Neural cell (in vitro differentiated cells): ENCODE results near the gene CBX2. TPM values are rescaled to one million over a fixed set of nuclear protein-coding genes. Genes with fewer than 3 reads are reported as not detected.

Source experiments
- H2AFZ ChIP-seq: fragments of 200-600, 300-800 bp; sonication (generic), shearing (Covaris generic); 2 replicates; pipeline ENCODE4 v1.6.0; 2014; ENCODE audit warnings: low read depth, mild to moderate bottlenecking, antibody characterized with exemption, low read length, moderate library complexity
- H3F3A ChIP-seq: fragments of 200-600 bp; shearing (Covaris generic); 2 replicates; pipeline ENCODE4 v1.6.1; 2016; ENCODE audit warnings: mild to moderate bottlenecking, moderate library complexity, mixed read lengths, antibody characterized with exemption, low read length; ENCODE audit not compliant: insufficient read depth, poor library complexity, severe bottlenecking
- H3K27ac ChIP-seq: fragments of 200-600, 300-800 bp; sonication (generic), shearing (Covaris generic); 2 replicates; pipeline ENCODE4 v1.5.1; 2014; ENCODE audit warnings: mild to moderate bottlenecking, low read length, moderate library complexity
- H3K27me3 ChIP-seq: fragments of 300-800, 200-600 bp; sonication (generic), shearing (Covaris generic); 2 replicates; pipeline ENCODE4 v1.6.0; 2014; ENCODE audit warnings: mild to moderate bottlenecking, low read depth, low read length, moderate library complexity; ENCODE audit not compliant: insufficient read depth
- H3K36me3 ChIP-seq: fragments of 300-800, 200-600 bp; sonication (generic), shearing (Covaris generic); 2 replicates; pipeline ENCODE4 v1.5.1; 2014; ENCODE audit warnings: mild to moderate bottlenecking, antibody characterized with exemption, low read length, moderate library complexity; ENCODE audit not compliant: insufficient read depth
- H3K4me2 ChIP-seq: fragments of 300-800, 200-600 bp; sonication (generic), shearing (Covaris generic); 2 replicates; pipeline ENCODE4 v1.6.0; 2014; ENCODE audit warnings: mild to moderate bottlenecking, low read length
- H3K4me3 ChIP-seq: fragments of 300-800, 200-600 bp; sonication (generic), shearing (Covaris generic); 2 replicates; pipeline ENCODE4 v1.5.1; 2014; ENCODE audit warnings: mild to moderate bottlenecking, low read length, moderate library complexity
- H3K79me2 ChIP-seq: fragments of 200-600 bp; shearing (Covaris generic); replicated peaks from 2 replicates; pipeline ENCODE4 v1.6.0; 2014; ENCODE audit warnings: mild to moderate bottlenecking, low read length, moderate library complexity; ENCODE audit not compliant: insufficient read depth
- H3K9ac ChIP-seq: fragments of 300-800, 200-600 bp; sonication (generic), shearing (Covaris generic); 2 replicates; pipeline ENCODE4 v1.6.1; 2016; ENCODE audit warnings: mild to moderate bottlenecking, low read length, mixed read lengths
- H3K9me2 ChIP-seq: fragments of 200-600 bp; shearing (Covaris generic); 2 replicates; pipeline ENCODE4 v1.6.1; 2016; ENCODE audit warnings: mild to moderate bottlenecking, low read length, mixed read lengths; ENCODE audit not compliant: insufficient read depth
- H3K9me3 ChIP-seq: fragments of 200-600, 300-800 bp; sonication (generic), shearing (Covaris generic); 2 replicates; pipeline ENCODE4 v1.6.1; 2016; ENCODE audit warnings: mild to moderate bottlenecking, mixed run types, low read length, moderate library complexity, mixed read lengths
- H4K20me1 ChIP-seq: fragments of 200-600 bp; shearing (Covaris generic); 2 replicates; pipeline ENCODE4 v1.6.1; 2016; ENCODE audit warnings: mild to moderate bottlenecking, mixed run types; ENCODE audit not compliant: insufficient read depth
- EP300 ChIP-seq: fragments of 450-650 bp; conservative IDR thresholded peaks from 2 replicates; pipeline ENCODE4 v1.6.1; 2014; ENCODE audit warnings: antibody characterized with exemption, mild to moderate bottlenecking, moderate library complexity; ENCODE audit not compliant: poor library complexity, severe bottlenecking
- MXI1 ChIP-seq: fragments of 450-650 bp; conservative IDR thresholded peaks from 2 replicates; pipeline ENCODE4 v1.6.1; 2014; ENCODE audit warnings: antibody characterized with exemption, mild to moderate bottlenecking; ENCODE audit not compliant: poor library complexity, severe bottlenecking
- POLR2AphosphoS5 ChIP-seq: IDR thresholded peaks from 2 replicates; pipeline ENCODE4 v1.6.1; 2012
- RAD21 ChIP-seq: fragments of 450-650 bp; conservative IDR thresholded peaks from 2 replicates; pipeline ENCODE4 v1.6.1; 2014; ENCODE audit warnings: antibody characterized with exemption, mild to moderate bottlenecking, moderate library complexity
- TAF1 ChIP-seq: IDR thresholded peaks from 2 replicates; pipeline ENCODE4 v1.6.1; 2012; ENCODE audit warnings: low read depth
- polyA plus RNA-seq: library from polyadenylated mRNA; depleted of rRNA; stranded (reverse); fragments of >200 nt; gene quantifications from 2 replicates; pipeline ENCODE4 v1.2.3, GENCODE V29; 2014
- TF ChIP-seq, protein P1 (sequence below): fragments of 450-650 bp; IDR thresholded peaks from 2 replicates; pipeline ENCODE4 v1.5.1; 2014; ENCODE audit warnings: antibody characterized with exemption, mild to moderate bottlenecking, moderate library complexity; ENCODE audit not compliant: poor library complexity, severe bottlenecking
- TF ChIP-seq, protein P2 (sequence below): IDR thresholded peaks from 2 replicates; pipeline ENCODE4 v1.6.1; 2012; ENCODE audit warnings: borderline replicate concordance

CBX2 gene
- polyA plus RNA-seq, 1 donor from 2014 or later: 16.9 TPM

DNA sequence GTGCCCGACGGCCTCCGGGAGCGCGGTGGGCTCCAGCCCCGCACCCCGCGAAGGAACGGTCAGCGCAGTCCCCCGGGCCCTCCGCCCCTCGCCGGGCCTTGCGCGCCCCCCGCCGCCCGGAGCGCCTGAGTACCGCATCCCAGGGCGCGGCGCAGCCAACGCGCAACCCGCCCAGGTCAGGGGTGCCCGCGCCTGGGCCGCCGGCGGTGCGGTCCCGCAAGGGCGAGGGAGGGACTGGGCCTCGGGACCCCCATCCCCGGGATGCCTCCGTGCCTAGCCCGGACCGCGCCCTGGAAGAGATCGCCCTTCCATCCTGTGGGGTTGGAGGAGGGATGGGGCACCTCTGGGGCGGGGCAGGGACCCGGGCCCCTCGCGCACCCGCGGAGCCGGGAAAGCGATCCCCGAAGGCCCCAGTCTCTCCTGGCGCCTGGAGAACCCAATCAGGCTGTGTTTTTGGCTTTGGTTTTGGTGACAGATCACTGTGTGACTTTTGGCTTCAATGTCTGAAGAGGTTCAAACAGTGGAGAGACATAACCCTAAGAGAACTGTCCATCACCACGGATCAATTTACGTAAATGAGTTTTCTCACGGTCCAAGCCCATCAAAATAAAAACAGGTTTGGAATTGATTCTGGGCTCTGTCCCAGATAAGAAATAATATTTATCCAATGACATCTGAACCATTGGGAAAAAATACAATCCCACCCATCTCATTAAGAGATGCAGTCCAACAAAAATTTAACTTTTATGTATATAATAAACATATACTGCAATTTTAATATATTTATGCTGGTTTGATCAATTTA, 29.5 kb upstream of the CBX2 start:
- peak overlapping the region; percentile 64 for H3K4me3 ChIP-seq

DNA sequence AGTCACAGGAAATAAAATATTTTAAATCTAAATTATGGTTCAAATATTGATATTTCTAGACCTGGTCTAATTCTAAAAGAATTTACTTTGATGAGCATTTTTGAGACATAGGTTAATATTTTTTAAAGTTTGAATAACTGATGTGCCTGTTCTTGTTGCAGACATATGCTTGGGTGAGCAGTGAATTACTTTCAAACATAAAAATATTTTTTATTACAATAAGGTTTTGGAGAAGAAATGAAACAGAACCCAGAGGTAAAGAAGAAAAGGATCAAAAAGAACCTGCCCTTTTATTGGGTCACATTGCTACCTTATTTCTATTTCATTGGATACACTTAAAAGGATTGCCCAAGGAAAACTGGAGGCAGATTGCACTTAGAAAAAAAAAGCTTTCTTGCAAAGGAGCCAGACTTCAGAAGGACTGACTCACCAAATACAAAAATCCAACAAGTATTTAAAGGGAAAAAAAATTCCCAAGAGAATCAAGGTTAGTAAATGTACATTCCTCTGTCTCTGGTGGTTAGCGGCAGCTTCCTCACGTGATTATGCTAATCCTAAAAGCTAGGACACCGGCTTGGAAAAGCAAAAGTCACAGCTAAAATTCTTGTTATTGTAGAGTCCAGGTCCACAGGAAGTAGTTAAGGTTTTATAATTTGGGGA, 28.7 kb upstream of the CBX2 start:
- H4K20me1 ChIP-seq: no peaks in the 10 kb centered on the region
- H3K9ac ChIP-seq: no peak overlapping the region
- no peaks in the 10 kb centered on the region for H3K9me2 ChIP-seq
- no peaks in the 10 kb centered on the region for H3K9me3 ChIP-seq
- H3K27me3 ChIP-seq: peaks cover 17% of the 10 kb centered on the region
- no peak overlapping the region for H3K4me3 ChIP-seq
- no peak overlapping the region for H3K4me2 ChIP-seq
- H3F3A ChIP-seq: no peaks in the 10 kb centered on the region
- TF ChIP-seq TAF1: no peak
- TF ChIP-seq, protein P1, sequence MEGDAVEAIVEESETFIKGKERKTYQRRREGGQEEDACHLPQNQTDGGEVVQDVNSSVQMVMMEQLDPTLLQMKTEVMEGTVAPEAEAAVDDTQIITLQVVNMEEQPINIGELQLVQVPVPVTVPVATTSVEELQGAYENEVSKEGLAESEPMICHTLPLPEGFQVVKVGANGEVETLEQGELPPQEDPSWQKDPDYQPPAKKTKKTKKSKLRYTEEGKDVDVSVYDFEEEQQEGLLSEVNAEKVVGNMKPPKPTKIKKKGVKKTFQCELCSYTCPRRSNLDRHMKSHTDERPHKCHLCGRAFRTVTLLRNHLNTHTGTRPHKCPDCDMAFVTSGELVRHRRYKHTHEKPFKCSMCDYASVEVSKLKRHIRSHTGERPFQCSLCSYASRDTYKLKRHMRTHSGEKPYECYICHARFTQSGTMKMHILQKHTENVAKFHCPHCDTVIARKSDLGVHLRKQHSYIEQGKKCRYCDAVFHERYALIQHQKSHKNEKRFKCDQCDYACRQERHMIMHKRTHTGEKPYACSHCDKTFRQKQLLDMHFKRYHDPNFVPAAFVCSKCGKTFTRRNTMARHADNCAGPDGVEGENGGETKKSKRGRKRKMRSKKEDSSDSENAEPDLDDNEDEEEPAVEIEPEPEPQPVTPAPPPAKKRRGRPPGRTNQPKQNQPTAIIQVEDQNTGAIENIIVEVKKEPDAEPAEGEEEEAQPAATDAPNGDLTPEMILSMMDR: no peak
- H2AFZ ChIP-seq: no peak overlapping the region
- no peak overlapping the region for H3K27ac ChIP-seq
- H3K79me2 ChIP-seq: no peaks in the 10 kb centered on the region
- H3K36me3 ChIP-seq: no peaks in the 10 kb centered on the region

More for the DNA sequence above, 29.5 kb upstream of the CBX2 start:
- Histone ChIP-seq H3K9me2 (no peaks in the 10 kb centered on the region), H3K36me3 (no peaks in the 10 kb centered on the region), H2AFZ (no peak overlapping the region), H3K4me2 (no peak overlapping the region), H3K9ac (peak overlapping the region; percentile 76), H3K9me3 (no peaks in the 10 kb centered on the region), H3K27me3 (peaks cover 17% of the 10 kb centered on the region), H3F3A (no peaks in the 10 kb centered on the region), H3K79me2 (no peaks in the 10 kb centered on the region), H4K20me1 (no peaks in the 10 kb centered on the region), H3K27ac (no peak overlapping the region)
- TF ChIP-seq EP300 (no peak), TAF1 (no peak), MXI1 (no peak), RAD21 (no peak), POLR2AphosphoS5 (no peak)
- TF ChIP-seq, protein P1: no peak
- TF ChIP-seq, protein P2, sequence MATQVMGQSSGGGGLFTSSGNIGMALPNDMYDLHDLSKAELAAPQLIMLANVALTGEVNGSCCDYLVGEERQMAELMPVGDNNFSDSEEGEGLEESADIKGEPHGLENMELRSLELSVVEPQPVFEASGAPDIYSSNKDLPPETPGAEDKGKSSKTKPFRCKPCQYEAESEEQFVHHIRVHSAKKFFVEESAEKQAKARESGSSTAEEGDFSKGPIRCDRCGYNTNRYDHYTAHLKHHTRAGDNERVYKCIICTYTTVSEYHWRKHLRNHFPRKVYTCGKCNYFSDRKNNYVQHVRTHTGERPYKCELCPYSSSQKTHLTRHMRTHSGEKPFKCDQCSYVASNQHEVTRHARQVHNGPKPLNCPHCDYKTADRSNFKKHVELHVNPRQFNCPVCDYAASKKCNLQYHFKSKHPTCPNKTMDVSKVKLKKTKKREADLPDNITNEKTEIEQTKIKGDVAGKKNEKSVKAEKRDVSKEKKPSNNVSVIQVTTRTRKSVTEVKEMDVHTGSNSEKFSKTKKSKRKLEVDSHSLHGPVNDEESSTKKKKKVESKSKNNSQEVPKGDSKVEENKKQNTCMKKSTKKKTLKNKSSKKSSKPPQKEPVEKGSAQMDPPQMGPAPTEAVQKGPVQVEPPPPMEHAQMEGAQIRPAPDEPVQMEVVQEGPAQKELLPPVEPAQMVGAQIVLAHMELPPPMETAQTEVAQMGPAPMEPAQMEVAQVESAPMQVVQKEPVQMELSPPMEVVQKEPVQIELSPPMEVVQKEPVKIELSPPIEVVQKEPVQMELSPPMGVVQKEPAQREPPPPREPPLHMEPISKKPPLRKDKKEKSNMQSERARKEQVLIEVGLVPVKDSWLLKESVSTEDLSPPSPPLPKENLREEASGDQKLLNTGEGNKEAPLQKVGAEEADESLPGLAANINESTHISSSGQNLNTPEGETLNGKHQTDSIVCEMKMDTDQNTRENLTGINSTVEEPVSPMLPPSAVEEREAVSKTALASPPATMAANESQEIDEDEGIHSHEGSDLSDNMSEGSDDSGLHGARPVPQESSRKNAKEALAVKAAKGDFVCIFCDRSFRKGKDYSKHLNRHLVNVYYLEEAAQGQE: no peak
